ENCODE results near the gene MBD1.

GRCh38 chr18:50312296-50313030, 31.1 kb upstream of the MBD1 start:
- TF ChIP-seq, protein P1, sequence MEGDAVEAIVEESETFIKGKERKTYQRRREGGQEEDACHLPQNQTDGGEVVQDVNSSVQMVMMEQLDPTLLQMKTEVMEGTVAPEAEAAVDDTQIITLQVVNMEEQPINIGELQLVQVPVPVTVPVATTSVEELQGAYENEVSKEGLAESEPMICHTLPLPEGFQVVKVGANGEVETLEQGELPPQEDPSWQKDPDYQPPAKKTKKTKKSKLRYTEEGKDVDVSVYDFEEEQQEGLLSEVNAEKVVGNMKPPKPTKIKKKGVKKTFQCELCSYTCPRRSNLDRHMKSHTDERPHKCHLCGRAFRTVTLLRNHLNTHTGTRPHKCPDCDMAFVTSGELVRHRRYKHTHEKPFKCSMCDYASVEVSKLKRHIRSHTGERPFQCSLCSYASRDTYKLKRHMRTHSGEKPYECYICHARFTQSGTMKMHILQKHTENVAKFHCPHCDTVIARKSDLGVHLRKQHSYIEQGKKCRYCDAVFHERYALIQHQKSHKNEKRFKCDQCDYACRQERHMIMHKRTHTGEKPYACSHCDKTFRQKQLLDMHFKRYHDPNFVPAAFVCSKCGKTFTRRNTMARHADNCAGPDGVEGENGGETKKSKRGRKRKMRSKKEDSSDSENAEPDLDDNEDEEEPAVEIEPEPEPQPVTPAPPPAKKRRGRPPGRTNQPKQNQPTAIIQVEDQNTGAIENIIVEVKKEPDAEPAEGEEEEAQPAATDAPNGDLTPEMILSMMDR (conservative IDR thresholded peaks at IDR 0.05; ENCODE audit: low read length) = no peak
- TF ChIP-seq EZH2phosphoT487 (IDR thresholded peaks at IDR 0.05; ENCODE audit: borderline replicate concordance) = no peak
